SIG-M5 treated with dmso at 0.1 percent for 504 hours (cell line): ENCODE results near the gene PDCD1LG2.

Source experiments
- DNase-seq: peaks from one replicate; lab custom pipeline; 2025; ENCODE audit not compliant: unreplicated experiment; lab: John Stamatoyannopoulos, UW

Gene PDCD1LG2

DNA sequence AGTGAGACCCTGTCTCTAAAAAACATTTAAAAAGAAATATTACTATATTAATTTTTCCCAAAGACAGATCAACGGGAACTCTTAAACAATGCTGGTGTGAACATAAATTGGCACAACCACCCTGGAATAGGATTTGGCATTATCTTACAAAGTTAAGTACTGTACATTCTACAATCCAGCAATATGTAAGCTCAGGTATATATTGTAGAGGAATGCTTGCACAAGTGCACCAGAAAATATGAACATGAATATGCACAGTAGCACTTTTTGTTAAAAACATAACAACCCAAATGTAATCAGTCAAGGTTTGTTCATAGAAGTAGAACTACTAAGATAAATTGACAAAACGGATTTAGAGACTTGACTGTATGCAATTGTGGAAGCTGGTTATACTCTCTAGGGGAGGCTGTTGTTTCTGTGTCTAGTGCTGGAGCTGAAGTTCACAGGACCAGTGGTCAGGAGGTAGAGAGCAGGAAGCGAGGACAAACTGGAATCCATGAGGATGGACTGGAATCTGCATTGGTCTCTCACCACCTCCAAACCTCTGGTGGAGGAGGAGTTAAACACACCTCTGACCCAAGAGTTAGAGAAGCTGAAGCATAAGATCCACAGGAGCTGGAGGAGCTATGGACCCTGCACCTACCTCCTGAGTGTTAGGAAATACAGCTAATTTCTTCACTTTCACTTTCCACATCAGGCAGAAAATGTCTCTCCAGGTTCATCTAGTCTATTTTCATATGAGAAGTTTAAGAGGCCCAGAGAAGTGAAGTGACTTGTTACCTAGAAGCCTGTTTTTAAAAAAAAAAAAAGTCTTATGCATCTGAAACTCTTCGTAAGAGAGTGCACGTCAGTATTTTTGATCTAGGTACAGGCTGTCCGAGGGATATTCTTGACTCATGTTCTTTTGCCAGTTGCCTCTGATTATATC is 98.2 kb downstream of the PDCD1LG2 start:
- DNase-seq, result peak; percentile 9

DNA sequence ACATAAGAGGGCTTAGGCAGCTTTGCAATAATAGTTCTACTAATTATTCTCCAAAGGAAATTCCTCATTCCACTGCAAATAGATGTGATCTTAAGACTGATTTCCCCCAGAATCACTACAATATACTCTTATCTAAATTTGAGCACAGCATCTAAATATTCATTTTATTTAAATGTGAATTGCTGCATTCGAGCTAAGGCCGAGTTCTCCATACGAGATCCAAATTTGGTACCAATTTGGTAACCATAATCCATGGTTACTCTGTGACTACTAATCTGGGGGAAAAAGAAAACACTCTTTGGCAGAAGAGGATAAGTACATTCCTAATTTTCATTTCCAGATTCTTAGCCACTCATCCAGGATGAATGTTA is 98.9 kb downstream of the PDCD1LG2 start:
- no peak for DNase-seq

DNA sequence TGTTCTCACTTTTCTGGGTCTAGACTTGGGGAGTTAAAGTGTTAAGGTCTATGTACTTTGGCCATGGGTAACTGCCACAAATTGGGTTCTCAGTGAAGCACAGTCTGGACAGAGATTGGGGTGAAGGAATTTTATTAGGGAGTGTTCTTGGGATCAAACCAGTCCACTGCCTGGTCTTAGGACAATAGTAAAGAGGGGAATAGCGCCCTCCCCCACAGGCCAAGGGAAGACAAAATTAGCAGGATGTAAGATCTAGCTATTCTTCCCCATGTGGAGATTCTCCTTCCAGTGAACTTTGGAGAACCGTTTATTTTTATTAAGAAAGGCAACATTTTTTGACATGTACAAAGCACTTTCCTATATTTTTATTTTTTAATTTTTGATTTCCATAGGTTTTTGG is 100.2 kb downstream of the PDCD1LG2 start:
- DNase-seq, result no peak

DNA sequence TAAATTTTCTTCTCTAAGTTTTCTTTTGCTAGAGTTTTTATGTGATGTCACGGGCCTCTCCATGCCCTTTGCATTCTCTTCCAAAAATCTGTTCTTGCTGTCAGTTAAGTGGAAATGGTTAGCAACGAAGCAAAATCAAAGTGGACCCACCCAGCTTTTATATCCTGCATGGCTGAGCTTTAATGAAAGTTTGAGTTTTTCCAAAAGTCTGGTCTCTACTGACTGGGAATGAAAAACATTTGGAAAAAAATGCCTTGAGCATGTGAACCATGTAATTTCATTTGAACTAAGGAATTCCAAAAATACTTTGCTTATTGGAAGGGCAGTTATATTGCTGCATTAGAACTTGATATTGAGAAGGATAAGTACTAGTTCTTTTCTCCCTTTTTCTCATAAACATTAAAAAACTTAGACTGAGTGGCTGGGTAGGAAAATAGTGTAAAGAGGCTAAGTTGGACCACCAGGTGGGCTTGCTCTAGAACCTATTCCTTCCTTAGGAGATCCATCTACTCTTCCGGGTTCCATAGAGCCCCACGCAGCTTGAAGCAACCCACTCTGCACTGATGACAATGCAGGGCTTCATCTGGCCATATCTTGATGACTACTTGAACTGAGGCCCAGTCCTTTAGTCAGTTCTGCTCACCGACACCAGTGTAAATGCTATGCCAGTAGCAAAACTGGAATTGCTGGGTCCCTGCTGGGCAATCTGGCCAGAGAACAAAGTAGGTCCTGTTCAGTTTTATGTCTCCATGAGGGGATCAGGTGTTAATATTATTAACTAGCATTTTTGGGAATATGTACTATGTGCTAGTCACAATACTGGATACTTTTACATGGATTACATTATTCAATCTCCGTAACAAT is 101.2 kb downstream of the PDCD1LG2 start:
- no peak for DNase-seq

DNA sequence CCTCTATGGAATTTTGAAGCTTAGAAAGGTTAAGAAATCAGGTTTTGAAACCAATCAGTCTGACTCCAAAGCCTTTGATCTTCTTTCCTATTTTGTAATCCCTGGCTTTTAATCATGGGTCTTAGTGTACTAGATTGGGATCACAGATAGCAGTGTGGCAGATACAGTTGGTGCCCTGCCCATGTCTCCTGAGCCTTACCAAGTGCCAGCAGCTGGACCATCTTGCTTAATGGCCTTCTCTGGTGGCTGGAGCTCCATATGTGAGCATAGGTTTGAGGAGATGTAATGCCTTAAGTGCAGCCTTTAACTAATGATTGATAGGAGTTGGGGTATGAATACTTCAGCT is 101.8 kb downstream of the PDCD1LG2 start:
- DNase-seq, result no peak

DNA sequence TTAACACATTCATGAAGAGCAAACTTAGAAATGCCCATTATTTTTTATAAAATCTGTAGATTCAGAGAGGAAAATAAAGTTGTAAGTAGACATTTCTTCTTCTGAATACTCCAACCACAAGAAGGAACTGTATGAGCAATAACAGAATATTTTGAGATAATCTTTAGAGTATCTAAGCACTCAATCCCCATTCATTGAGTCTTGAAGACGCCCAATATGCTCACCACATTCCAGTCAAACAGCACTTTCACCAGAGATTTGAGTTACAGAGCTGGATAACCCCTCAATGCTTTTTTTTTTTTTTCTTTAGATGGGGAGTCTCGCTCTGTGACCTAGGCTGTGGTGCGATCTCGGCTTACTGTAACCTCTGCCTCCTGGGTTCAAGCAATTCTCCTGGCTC is 103.9 kb downstream of the PDCD1LG2 start:
- DNase-seq, result no peak

DNA sequence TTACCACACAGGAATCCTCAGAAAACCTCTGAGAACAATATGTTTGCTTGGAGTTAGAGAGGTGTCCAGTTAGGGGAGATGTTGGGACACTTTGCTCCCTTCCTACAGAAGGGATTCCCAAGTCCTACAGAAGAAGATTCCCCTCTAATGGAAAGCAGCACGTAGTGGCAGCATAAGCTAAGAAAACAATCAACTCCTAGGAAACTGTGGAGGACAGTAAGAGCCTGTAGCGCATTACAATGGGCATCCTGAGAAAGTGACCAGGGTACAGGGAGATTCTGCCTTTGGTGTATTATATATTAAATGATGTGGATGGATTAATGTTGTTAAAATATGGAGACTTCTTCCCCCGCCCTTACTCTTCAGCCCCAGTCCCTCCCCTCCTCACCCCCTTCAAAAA is 104.7 kb downstream of the PDCD1LG2 start:
- no peak for DNase-seq

DNA sequence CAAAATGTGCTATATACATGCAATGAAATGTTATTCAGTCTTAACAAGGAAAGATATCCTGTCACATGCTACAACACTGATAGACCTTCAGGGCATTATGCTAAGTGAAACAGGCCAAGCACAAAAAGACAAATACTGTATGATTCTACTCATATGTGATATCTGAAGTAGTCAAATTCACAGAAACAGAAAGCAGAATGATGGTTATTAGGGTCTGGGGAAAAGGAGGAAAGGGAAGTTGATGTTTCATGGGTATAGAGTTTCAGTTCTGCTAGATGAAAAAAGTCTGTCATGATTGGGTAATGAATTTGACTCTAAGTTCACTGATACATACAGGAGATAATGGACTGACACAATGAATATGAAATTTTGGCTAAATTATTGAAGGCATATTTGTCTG is 107.4 kb downstream of the PDCD1LG2 start:
- peak; percentile 89 for DNase-seq

DNA sequence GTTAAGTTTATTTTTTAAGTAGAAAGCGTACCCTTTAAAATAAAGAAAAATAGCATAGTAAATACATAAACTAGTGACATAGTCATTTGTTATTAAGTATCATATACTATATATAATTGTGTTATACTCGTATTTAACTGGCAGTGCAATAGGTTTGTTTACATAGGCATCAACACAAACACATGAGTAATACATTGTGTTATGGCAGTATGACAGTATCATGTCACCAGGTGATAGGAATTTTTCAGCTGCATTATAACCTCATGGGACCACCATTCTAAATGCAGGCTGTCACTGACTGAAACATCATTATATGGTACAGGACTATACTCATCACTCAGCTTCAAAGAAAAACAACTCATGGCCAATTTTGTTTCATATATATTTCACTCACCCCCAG is 110.2 kb downstream of the PDCD1LG2 start:
- no peak for DNase-seq
